GM21447 (cell line): ENCODE results near the gene PGBD1.
A peak's percentile ranks its signal among the peaks of the same experiment; 100 is the strongest.

Experiments used
- ATAC-seq: cut with Tn5 transposase; IDR thresholded peaks from one replicate; pipeline ENCODE4 v1.9.1; 2021; ENCODE audit not compliant: unreplicated experiment

The PGBD1 gene

GRCh38 chr6:28335040-28335563 is 53.7 kb downstream of the PGBD1 start:
- ATAC-seq, result no peak

GRCh38 chr6:28335564-28336283 is 54.4 kb downstream of the PGBD1 start, which contains the start of gene ZSCAN31:
TSS of gene ZSCAN31 (minus strand) at chr6:28336148. CDS start at chr6:28329683, 6,465 bp downstream.
- ATAC-seq, result peak; percentile 74

DNA sequence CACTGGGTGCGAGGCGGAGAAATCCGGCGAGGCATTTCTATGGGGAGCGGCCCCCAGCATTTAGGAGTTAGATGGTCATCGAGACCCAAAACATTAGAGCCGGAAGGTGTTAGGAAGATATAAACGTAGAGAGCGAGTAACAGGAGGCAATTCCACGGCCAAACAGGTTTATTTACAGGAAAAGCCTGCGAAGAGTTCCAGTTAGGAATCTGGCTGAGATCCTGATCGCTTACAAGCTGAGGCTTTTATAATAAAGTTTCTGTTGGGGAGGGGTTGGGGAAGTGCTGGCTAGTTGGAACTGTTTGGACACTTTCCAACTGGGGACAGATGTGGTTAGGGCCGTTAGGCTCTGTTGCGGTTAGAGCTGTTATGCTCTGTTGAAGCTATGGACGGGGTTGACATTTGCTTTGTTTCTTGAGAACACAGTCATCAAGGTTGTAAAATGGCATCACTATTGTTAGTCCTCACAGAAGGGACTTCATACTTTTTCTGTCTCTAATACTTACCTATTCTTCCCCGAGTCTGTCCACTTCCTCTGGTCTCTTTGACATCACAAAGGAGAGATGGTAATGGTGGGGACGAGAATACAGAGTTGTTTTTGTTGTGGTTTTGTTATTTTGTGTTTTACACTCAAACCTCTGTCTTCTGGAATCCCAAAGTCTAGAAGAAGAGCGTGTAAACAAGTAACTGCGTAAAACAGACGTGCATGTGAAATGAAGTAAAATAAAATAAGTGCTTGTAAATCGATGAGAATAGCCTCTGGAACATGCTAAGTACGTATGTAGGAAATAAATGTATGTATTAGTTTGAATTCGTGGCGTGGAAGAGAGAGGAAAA is 55.1 kb downstream of the PGBD1 start:
- ATAC-seq, result peak; percentile 48

- no peak for ATAC-seq
Measured at GRCh38 chr6:28337121-28337520, 55.7 kb downstream of the PGBD1 start.

DNA sequence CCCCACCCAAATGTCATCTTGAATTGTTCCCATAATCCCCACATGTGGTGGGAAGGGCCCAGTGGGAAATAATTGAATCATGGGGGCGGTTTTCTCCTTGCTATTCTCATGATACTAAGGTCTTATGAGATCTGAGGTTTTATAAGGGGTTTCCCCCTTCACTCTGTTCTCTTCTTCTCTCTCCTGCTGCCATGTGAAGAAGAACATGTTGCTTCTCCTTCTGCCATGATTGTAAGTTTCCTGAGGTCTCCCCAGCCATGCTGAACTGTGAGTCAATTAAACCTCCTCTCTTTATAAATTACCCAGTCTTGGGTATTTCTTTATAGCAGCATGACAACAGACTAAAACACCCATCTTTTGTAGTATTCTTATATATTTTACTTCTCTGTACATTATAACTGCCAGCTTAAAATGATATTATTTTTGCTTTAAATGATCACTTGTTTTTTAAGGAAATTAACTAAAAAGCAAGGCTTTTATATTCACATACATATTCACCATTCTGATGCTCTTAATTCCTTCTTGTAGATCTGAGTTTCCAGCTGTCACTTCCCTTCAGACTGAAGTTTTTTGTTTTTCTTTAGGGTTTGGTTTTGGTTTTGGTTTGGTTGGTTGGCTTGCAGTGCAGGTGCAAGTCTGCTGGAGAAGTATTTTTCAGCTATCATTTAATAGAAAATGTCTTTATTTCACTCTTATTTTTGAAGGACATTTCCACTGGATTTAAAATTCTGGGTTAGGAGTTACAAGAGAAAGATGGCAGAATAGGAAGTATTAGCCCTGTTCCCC is 59.1 kb downstream of the PGBD1 start:
- no peak for ATAC-seq

- ATAC-seq, result no peak
Measured at GRCh38 chr6:28343898-28344677, 62.7 kb downstream of the PGBD1 start.

- ATAC-seq, result no peak
Measured at GRCh38 chr6:28345201-28345600, 63.8 kb downstream of the PGBD1 start.

- ATAC-seq, result no peak
Measured at GRCh38 chr6:28347119-28347518, 65.7 kb downstream of the PGBD1 start.

DNA sequence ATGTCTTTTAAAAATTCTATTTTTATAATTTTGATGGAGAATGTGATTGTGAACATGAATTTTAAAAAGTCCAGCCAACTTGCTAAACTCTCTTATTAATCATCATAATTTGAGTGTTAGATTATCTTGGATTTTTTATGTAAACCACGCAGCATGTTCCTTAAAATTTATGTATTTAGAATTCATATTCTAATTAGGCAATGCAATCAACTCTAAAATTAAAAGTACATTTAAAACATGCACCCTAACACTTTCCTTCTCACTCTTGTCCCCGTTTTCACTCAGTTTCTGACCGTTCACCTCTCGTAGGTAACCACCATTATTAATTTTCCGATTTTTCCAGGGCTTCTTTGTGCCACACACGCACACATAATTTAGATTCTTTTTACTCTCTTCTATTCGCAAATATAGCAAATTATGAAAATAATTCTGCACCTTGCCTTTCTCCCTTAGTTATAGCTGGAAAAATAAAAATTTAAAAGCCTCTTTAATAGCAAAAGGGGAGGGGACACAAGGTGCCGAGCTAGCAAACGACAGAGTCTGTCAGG is 68.0 kb downstream of the PGBD1 start:
- ATAC-seq, result no peak

DNA sequence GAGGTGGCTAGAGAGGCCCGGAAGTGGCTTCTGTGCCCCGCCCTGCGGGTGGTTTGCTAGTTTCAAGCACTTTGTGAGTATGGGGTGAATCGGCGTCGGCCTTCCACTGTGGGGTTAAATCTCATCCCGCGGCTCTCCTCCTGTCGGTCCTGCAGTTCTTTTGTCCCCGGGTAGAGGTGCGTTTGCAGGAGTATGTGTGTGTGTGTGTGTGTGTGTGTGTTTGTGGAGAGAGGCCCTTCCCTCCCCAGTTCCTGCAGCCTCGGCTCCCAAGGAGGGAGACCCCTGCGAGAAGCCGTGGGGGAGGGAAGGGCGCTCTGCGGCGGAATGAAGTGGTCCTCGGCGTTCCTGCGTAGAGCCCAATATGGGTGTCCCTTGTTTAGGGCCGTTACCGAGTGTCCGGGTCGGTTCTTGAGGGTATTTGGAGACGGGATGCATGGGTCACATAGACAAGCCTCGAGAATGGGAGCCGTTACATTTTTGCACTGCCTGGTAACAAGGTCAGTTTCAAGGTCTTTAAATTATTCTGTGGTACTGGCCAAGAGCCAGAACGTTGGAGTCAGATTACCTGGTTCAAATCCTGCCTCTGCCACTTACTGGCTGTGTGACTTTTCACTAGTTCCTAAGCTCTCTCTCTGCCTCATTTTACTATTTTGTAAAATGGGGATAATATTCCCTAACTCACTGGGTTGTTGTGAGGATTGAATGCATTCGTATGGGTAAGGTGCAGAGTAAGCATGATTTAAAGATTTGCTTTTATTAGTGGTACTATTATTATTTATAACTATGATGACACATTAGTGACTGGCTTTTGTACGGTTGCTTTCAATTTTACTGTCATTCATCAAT is 68.7 kb downstream of the PGBD1 start, which contains the start of gene ZKSCAN3:
Gene ZKSCAN3 (plus strand): TSS at position 56 of the 846 bp plus-strand sequence. CDS start 9,640 bp downstream, outside the sequence.
- peak; percentile 98 for ATAC-seq

GRCh38 chr6:28351087-28351486 is 69.7 kb downstream of the PGBD1 start:
- no peak for ATAC-seq

DNA sequence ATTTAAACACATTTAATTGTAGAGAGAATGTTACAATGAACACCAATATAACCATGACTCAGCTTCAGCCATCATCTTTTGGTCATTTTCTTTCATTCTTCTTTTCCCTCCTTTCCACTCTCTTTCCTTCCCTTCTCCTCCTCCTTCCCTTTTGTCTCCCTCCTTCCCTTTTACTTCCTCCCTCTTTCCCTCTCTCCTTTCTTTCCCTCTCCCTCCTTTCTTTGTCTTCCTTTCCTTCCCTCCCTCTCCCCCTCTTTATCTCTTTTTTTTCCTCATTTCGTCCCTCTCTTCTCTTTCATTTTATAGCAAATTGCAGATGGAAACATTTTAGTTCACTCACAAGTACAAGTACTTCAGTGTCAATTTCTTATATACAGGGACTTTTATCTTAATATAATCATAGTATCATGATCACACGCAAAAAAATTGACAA is 70.1 kb downstream of the PGBD1 start:
- ATAC-seq, result no peak
